NCI-H1436 treated with DMSO at 0.1 percent for 48 hours (cell line): ENCODE data around the gene PPP1R12B.
"Not testable (repeated sequence)": the region's sequence is repeated elsewhere in the genome, so short reads cannot be mapped to it uniquely, and the experiment has no call there.

ENCODE experiments used
- DNase-seq: peaks from one replicate; lab custom pipeline; 2025; lab: John Stamatoyannopoulos, UW

The PPP1R12B gene

GRCh38 chr1:202343652-202344349 is 4.7 kb upstream of the PPP1R12B start:
- DNase-seq: peak; percentile 32

- no peak for DNase-seq
Measured at GRCh38 chr1:202348005-202348508, 442 bp upstream of the PPP1R12B start.

GRCh38 chr1:202349206-202349928 is 868 bp downstream of the PPP1R12B start:
- DNase-seq: no peak

- DNase-seq: no peak
Measured at GRCh38 chr1:202351725-202352124, 3.2 kb downstream of the PPP1R12B start.

- not testable (repeated sequence) for DNase-seq
Measured at GRCh38 chr1:202352583-202353197, 4.2 kb downstream of the PPP1R12B start.

DNA sequence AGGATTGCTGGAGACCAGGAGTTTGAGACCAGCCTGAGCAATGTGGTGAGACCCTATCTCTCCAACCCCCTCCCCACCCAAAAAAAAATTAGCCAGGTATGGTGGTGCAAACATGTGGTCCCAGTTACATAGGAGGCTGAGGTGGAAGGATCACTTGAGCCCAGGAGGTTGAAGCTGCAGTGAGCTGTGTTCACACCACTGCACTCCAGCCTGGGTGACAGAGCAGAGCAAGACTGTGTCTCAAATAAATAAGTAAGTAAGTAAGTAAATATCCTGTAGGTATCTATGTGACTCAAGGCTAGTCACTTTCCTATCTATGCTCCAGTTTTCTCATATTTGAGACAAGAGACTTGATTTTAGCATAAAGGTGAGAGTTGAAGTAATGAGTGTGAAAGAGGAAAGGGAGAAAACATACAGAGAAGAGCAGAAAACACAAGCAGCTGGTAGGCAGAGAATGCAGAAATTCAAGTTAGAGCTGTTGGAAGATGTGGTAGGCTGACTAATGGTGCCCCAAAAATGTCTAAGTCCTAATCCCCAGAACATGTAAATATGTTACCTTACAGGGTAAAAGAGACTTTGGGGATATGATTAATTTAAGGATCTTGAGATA is 7.5 kb downstream of the PPP1R12B start:
- DNase-seq: no peak

- no peak for DNase-seq
Measured at GRCh38 chr1:202357506-202357905, 9.0 kb downstream of the PPP1R12B start.

DNA sequence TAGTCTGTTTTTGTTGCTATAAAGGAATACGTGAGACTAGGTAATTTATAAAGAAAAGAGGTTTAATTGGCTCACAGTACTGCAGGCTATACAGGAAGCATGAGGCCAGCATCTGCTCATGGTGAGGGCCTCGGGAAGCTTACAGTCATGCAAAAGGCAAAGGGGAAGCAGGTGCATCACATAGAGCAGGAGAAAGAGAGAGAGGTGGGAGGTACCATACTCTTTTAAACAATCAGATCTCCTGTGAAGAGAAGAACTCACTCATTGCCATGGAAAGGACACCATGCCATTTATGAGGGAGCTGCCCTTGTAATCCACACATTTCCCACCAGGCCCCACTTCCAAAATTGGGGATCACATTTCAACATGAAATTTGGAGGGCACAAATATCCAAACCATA is 12.7 kb downstream of the PPP1R12B start:
- no peak for DNase-seq

DNA sequence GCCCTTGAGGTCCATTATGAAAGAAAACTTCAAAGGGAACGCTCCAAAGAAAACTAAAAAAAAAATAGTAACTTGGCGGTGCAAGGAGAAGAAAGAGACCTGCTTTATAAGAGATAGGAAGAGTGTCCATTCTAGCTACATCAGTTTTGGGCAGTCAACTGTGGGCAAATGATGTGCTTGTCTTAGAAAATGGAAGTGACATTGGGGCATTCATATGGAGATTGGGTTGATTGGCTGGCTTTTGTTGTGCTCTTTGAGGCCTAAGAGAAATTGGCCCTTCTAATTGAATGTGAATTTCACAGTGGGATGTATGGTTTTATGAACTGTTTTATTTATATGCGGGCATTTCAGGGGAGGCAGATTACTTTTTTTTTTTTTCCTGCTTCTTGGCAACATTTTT is 13.2 kb downstream of the PPP1R12B start:
- no peak for DNase-seq

GRCh38 chr1:202362212-202362611 is 13.7 kb downstream of the PPP1R12B start:
- DNase-seq: no peak

GRCh38 chr1:202365092-202365815 is 16.8 kb downstream of the PPP1R12B start:
- no peak for DNase-seq

- no peak for DNase-seq
Measured at GRCh38 chr1:202367271-202367670, 18.8 kb downstream of the PPP1R12B start.

DNA sequence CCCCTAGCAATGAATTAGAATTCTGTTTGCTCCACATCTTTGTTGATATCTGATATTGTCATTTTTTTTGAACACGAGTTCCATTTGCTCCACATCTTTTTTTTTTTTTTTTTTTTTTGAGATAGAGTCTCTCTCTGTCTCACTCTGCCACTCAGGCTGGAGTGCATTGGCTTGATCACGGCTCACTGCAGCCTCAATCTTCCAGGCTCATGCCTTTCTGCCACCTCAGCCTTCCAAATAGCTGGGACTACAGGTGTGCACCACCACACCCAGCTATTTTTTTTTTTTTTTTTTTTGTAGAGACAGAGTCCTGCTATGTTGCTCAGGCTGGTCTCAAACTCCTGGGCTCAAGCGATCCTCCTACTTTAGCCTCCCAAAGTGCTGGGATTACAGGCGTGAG is 22.4 kb downstream of the PPP1R12B start:
- DNase-seq: not testable (repeated sequence)

DNA sequence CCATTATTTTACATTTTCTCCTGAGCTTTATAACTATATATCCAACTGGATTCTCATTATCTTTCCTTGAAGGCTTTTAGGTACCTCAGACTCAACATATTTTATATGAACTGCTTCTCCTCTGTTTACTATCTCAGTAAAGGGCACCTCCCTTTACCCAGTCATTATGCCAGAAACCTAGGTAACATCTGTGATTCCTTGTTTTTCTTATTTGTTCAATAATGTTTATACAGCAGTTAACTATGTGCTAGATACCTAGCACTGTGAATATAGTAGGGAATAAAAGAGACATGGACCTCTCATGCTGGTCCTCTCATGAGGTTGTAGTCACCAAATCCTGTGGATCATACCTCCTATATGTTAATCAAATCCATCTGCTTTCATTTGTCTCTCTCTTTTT is 25.6 kb downstream of the PPP1R12B start:
- DNase-seq: no peak

GRCh38 chr1:202375175-202375574 is 26.7 kb downstream of the PPP1R12B start:
- not testable (repeated sequence) for DNase-seq

DNA sequence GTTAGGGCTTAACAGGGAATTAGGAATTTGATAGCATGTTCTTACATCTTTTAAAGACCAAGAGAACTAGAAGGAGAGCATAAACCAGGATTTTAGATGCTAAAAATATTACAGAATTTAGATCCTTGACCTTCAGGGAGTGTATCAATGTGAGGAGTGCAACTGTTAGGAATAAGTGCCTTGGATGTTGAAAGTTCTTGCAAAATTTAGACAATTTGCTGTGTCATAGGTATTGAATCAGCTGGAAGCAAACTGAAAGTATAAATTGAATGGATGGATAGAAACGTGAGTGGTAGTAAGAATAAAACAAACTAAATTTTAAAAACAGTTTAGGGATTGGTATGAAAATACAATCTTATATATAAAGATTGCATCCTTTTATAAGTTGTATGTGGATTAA is 27.7 kb downstream of the PPP1R12B start:
- DNase-seq: no peak

GRCh38 chr1:202379884-202380529 is 31.5 kb downstream of the PPP1R12B start:
- DNase-seq: not testable (repeated sequence)

- DNase-seq: not testable (repeated sequence)
Measured at GRCh38 chr1:202380535-202380934, 32.0 kb downstream of the PPP1R12B start.

DNA sequence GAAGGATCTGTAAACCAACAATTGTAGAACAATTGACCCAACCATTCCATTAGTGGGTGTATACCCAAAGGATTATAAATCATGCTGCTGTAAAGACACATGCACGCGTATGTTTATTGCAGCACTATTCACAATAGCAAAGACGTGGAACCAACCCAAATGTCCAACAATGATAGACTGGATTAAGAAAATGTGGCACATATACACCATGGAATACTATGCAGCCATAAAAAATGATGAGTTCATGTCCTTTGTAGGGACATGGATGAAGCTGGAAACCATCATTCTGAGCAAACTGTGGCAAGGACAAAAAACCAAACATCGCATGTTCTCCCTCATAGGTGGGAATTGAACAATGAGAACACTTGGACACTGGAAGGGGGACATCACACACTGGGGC is 33.4 kb downstream of the PPP1R12B start:
- DNase-seq: not testable (repeated sequence)

DNA sequence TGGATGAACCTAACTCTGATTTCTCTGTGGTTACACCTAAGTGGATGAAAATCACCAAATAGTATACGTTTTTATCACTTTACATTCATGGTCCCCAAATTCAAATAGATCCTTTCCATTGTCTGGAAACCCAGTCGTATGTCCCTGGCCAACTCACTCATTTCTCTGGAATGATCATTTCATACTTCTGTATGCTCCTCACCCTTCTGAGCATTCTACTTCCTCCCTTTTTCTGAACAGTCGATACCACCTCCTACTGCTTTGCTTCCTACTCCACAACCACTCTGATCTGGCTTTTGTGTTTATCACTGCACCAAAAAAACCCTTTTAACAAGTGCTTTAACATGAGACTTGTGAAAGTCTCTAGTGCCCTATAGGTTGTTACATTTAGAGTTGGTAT is 47.3 kb downstream of the PPP1R12B start:
- DNase-seq: not testable (repeated sequence)

DNA sequence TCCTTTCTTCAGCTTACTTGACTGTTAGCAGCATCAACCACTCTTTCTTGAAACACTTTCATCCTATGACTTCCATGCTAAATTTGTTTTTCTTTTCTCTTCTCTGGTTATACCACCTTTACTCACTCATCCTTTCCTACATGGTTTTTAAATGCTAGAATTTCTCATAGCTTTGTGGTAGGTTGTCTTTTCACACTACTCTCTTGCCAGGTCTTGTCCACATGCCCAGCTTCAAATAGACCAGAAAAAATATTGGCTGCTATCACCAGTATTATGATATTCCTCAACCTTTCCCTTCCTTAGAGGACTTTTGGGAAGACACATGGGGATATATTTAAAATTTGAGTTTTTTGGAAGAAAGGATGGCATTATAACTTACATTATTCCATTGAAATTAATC is 48.8 kb downstream of the PPP1R12B start:
- DNase-seq: no peak
